Fibroblast of peridontal ligament (primary cell): Measurements from ENCODE around the gene ANKRD11.

ENCODE experiments used
- DNase-seq: peaks from one replicate; pipeline ENCODE4 v3.0.0-alpha.2; 2010; ENCODE audit errors: extremely low read depth

The ANKRD11 gene

DNA sequence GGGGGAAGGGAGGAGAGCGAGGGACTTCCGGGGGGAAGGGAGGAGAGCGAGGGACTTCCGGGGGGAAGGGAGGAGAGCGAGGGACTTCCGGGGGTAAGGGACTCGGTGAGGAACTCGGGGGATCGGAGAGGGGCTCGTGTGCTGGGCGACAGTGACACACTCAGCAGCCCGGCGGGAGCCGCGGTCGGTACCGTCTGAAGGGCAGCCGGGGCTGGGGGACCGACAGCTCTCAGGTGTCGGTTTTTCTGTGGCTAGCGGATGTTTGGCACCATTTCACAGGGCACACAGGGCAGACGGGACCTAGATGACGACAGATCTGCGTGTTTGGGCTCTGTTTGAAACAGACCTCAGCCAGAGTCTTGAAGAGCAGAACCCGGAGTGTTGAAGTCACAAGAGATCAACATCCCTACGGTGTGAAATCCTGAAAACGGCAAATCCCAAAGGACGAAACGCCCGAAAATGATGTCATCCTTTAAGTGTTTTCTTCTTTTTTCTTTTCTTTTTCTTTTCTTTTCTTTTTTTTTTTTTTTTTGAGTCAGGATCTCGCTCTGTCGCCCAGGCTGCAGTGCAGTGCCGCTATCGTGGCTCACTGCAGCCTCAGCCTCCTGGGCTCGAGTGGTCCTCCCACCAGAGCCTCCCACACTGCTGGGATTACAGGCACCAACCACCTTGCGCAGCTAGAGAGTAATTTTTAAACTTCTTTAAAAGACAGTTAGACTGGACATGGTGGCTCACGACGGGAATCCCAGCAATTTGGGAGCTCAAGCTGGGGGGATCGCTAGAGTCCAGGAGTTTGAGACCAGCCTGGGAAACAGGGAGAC is 249.0 kb downstream of the ANKRD11 start:
- DNase-seq = peak; percentile 85

GRCh38 chr16:89237733-89238132 is 252.6 kb downstream of the ANKRD11 start:
- DNase-seq = no peak

DNA sequence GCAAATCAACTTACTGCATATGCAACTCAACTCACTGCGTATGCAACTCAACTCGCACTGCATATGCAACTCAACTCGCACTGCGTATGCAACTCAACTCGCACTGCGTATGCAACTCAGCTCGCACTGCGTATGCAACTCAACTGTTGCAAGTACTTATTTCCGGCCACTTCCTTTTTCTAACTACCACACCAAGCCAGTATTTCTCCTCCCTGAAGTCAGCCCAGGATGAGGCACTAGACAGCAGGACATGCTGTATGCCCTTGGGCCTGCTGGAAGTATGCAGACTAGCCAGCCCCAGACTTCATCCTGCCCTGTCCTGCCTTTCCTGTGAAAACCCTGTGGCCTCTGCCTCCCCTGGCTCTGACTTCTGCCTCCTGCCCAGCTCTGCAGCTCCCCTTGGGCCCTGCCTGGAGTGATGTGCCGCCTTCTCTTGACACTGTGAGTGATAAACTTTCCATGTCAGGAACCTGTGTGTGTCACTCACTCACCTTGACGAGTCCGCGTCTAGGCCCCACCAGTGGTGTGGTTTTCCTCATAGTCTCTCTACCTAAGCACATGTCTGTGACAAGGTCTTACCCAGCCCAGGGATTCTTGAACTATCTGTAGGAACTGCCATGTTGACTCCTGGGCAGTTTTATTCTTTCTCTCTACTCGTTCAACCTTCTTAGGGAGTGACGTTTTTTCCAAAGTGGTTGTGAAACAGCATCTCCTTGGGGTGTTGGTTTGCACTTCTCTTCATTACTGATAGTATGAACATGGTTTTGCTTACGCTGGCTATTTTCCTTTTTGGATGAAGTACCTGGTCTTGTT is 256.5 kb downstream of the ANKRD11 start:
- no peak for DNase-seq

GRCh38 chr16:89232107-89232506 is 258.3 kb downstream of the ANKRD11 start:
- no peak for DNase-seq

DNA sequence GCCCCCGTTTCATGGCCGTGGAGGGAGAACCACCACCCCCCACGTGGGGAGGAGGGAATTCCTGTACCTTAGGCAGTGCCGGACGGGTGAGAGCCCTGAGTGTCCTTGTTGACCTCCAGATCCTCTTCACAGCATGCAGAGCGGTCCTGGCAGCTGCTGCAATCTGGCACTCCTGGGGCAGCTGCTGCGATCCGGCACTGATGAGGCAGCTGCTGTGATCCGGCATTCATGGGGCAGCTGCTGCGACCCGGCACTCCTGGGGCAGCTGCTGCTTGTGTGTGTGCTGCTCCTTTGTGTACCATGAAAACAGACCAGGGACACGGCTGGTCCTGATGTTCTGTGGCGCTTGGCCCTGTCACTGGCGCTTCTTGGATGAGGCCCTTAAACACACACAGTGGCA is 260.1 kb downstream of the ANKRD11 start:
- no peak for DNase-seq

GRCh38 chr16:89224665-89225064 is 265.7 kb downstream of the ANKRD11 start:
- no peak for DNase-seq

- DNase-seq = no peak
Observed at GRCh38 chr16:89222931-89223330, 267.4 kb downstream of the ANKRD11 start.

- no peak for DNase-seq
Observed at GRCh38 chr16:89221604-89222003, 268.8 kb downstream of the ANKRD11 start.

DNA sequence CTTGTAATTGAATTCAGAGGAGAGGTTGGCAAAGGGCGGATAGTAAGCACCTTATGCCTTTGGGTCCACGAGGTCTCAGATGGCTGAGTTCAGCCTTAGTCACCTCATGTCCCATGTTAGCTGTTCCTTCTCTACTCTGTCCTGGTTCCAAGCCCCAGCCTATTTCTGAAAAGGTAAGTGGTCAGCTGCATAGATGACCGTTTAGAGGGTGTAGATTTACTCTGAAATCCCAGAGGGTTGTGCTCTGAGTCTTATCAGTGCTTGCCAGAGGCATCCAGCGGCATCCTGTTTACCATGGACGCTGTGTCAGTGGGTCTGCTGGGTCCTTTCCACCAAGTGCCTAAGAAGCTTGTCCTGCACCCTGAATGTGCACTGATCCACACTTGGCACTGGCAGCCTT is 271.0 kb downstream of the ANKRD11 start:
- no peak for DNase-seq
